GM23338 (cell line): ENCODE measurements around the gene MEGF11.

Source experiments
- CTCF ChIP-seq, 2 experiments: fragments of 200-600 bp in 1 of 2; sonication (generic) in 1 of 2; conservative IDR thresholded peaks; 2 replicates each; pipeline versions ENCODE4 v1.5.1 to v1.6.1; 2016 to 2017; ENCODE audit warnings: antibody characterized with exemption in 2 of 2, low read depth in 2 of 2, mild to moderate bottlenecking in 2 of 2, moderate library complexity in 1 of 2
- ETS1 ChIP-seq: IDR thresholded peaks from 2 replicates; pipeline ENCODE4 v1.6.1; 2016; ENCODE audit warnings: antibody characterized with exemption
- EZH2 ChIP-seq: fragments of 200-600 bp; sonication (generic); IDR thresholded peaks from one replicate; pipeline ENCODE4 v1.8.0; 2017; ENCODE audit warnings: antibody characterized with exemption, mild to moderate bottlenecking, low read depth; ENCODE audit not compliant: unreplicated experiment
- EZH2phosphoT487 ChIP-seq: fragments of 200-600 bp; sonication (generic); IDR thresholded peaks from one replicate; pipeline ENCODE4 v1.8.1; 2018; ENCODE audit warnings: antibody characterized with exemption; ENCODE audit not compliant: unreplicated experiment
- JUNB ChIP-seq: IDR thresholded peaks from one replicate; pipeline ENCODE4 v1.6.1; 2016; ENCODE audit warnings: antibody characterized with exemption; ENCODE audit not compliant: unreplicated experiment
- POLR2AphosphoS5 ChIP-seq: IDR thresholded peaks from 2 replicates; pipeline ENCODE4 v1.6.1; 2016; ENCODE audit warnings: antibody characterized with exemption, low read depth
- REST ChIP-seq: IDR thresholded peaks from one replicate; pipeline ENCODE4 v1.6.1; 2018; ENCODE audit warnings: antibody characterized with exemption; ENCODE audit not compliant: unreplicated experiment
- STAT1 ChIP-seq: IDR thresholded peaks from one replicate; pipeline ENCODE4 v1.6.1; 2016; ENCODE audit warnings: antibody characterized with exemption; ENCODE audit not compliant: unreplicated experiment
- ZNF114 ChIP-seq: fragments of 250-450 bp; sonication (Bioruptor Pico); IDR thresholded peaks from 2 replicates; pipeline ENCODE4 v1.5.0; 2020; ENCODE audit warnings: mild to moderate bottlenecking, moderate library complexity
- ZNF331 ChIP-seq: fragments of 250-450 bp; sonication (Bioruptor Pico); IDR thresholded peaks from 2 replicates; pipeline ENCODE4 v1.5.0; 2020; ENCODE audit warnings: low read depth, mild to moderate bottlenecking, moderate library complexity

- TF ChIP-seq CTCF (conservative IDR thresholded peaks at IDR 0.05; ENCODE audit: low read depth in 2 of 2): no peak
- TF ChIP-seq REST: no peak
- no peak for TF ChIP-seq EZH2phosphoT487
- TF ChIP-seq POLR2AphosphoS5: no peak
- no peak for TF ChIP-seq ZNF114 (CRISPR knock-in tag)
- no peak for TF ChIP-seq EZH2
- no peak for TF ChIP-seq STAT1
- TF ChIP-seq JUNB: no peak
- TF ChIP-seq ETS1: no peak
- TF ChIP-seq ZNF331: no peak
Measured at GRCh38 chr15:66051833-66052232, 201.7 kb downstream of the MEGF11 start.
